IPS DF 19.7 (cell line): ENCODE results near the gene ZAP70.

Experiments used
- DNase-seq: peaks from one replicate; pipeline ENCODE4 v3.0.0-alpha.2; 2013; ENCODE audit warnings: low read depth, low spot score

ZAP70 gene

GRCh38 chr2:97750017-97750416 is 36.6 kb downstream of the ZAP70 start:
- no peak for DNase-seq

GRCh38 chr2:97751752-97752151 is 38.4 kb downstream of the ZAP70 start:
- no peak for DNase-seq

GRCh38 chr2:97752342-97753334 is 39.3 kb downstream of the ZAP70 start:
- DNase-seq: no peak

GRCh38 chr2:97754690-97755346 is 41.4 kb downstream of the ZAP70 start:
- no peak for DNase-seq

- DNase-seq: no peak
Measured at GRCh38 chr2:97755491-97755890, 42.1 kb downstream of the ZAP70 start.

- DNase-seq: no peak
Measured at GRCh38 chr2:97757062-97757461, 43.7 kb downstream of the ZAP70 start.

GRCh38 chr2:97758131-97758705 is 44.8 kb downstream of the ZAP70 start:
- no peak for DNase-seq

GRCh38 chr2:97759727-97760407 is 46.5 kb downstream of the ZAP70 start:
- DNase-seq: no peak

- no peak for DNase-seq
Measured at GRCh38 chr2:97760480-97761049, 47.2 kb downstream of the ZAP70 start.

- DNase-seq: no peak
Measured at GRCh38 chr2:97761192-97761591, 47.8 kb downstream of the ZAP70 start.

- no peak for DNase-seq
Measured at GRCh38 chr2:97763176-97763845, 49.9 kb downstream of the ZAP70 start.

- DNase-seq: no peak
Measured at GRCh38 chr2:97764559-97765263, 51.3 kb downstream of the ZAP70 start.

- DNase-seq: no peak
Measured at GRCh38 chr2:97765933-97766332, 52.6 kb downstream of the ZAP70 start.

GRCh38 chr2:97766567-97766966 is 53.2 kb downstream of the ZAP70 start:
- no peak for DNase-seq

GRCh38 chr2:97769308-97769707 is 55.9 kb downstream of the ZAP70 start:
- DNase-seq: no peak

GRCh38 chr2:97769711-97770110 is 56.3 kb downstream of the ZAP70 start:
- no peak for DNase-seq

GRCh38 chr2:97770445-97770844 is 57.1 kb downstream of the ZAP70 start:
- no peak for DNase-seq

GRCh38 chr2:97774425-97774824 is 61.0 kb downstream of the ZAP70 start:
- DNase-seq: no peak

GRCh38 chr2:97775074-97775473 is 61.7 kb downstream of the ZAP70 start:
- no peak for DNase-seq

- no peak for DNase-seq
Measured at GRCh38 chr2:97779141-97779540, 65.8 kb downstream of the ZAP70 start.
